HG03175 (cell line): ENCODE measurements around the gene C1QTNF4.
"Not testable (repeated sequence)": the region's sequence is repeated elsewhere in the genome, so short reads cannot be mapped to it uniquely, and the experiment has no call there.

Experiments
- ATAC-seq: cut with Tn5 transposase; IDR thresholded peaks from one replicate; pipeline ENCODE4 v1.9.1; 2021; ENCODE audit warnings: mild to moderate bottlenecking, moderate library complexity; ENCODE audit not compliant: unreplicated experiment

C1QTNF4 gene

GRCh38 chr11:47569646-47570045 lies 24.6 kb downstream of the C1QTNF4 start:
- ATAC-seq: no peak

- peak; percentile 18 for ATAC-seq
Observed at GRCh38 chr11:47566149-47566698, 28.0 kb downstream of the C1QTNF4 start.

- peak; percentile 84 for ATAC-seq
Observed at GRCh38 chr11:47565340-47566148, 28.7 kb downstream of the C1QTNF4 start, which contains the start of gene PTPMT1. Gene PTPMT1, plus strand, starts transcription at chr11:47565599. Its CDS starts 24 bp downstream, at chr11:47565623.

GRCh38 chr11:47564933-47565339 lies 29.3 kb downstream of the C1QTNF4 start:
- peak; percentile 17 for ATAC-seq

GRCh38 chr11:47564366-47564765 lies 29.8 kb downstream of the C1QTNF4 start:
- ATAC-seq: not testable (repeated sequence)

GRCh38 chr11:47562393-47562792 lies 31.8 kb downstream of the C1QTNF4 start:
- ATAC-seq: not testable (repeated sequence)

- ATAC-seq: no peak
Observed at GRCh38 chr11:47560426-47560825, 33.8 kb downstream of the C1QTNF4 start.

- no peak for ATAC-seq
Observed at GRCh38 chr11:47558695-47559094, 35.5 kb downstream of the C1QTNF4 start.

- not testable (repeated sequence) for ATAC-seq
Observed at GRCh38 chr11:47557004-47557403, 37.2 kb downstream of the C1QTNF4 start.

GRCh38 chr11:47553406-47553743 lies 40.8 kb downstream of the C1QTNF4 start:
- peak; percentile 32 for ATAC-seq

- ATAC-seq: peak; percentile 89
Observed at GRCh38 chr11:47552566-47553405, 41.4 kb downstream of the C1QTNF4 start, which contains the start of gene CELF1. Gene CELF1, minus strand, starts transcription at chr11:47553132. Its CDS starts 53,609 bp downstream, at chr11:47499523.

- ATAC-seq: no peak
Observed at GRCh38 chr11:47552056-47552565, 42.1 kb downstream of the C1QTNF4 start.

GRCh38 chr11:47551086-47551485 lies 43.1 kb downstream of the C1QTNF4 start:
- ATAC-seq: no peak

GRCh38 chr11:47550288-47551047 lies 43.7 kb downstream of the C1QTNF4 start:
- ATAC-seq: no peak

GRCh38 chr11:47546274-47546673 lies 47.9 kb downstream of the C1QTNF4 start:
- ATAC-seq: not testable (repeated sequence)

GRCh38 chr11:47545298-47545697 lies 48.9 kb downstream of the C1QTNF4 start:
- no peak for ATAC-seq

- ATAC-seq: no peak
Observed at GRCh38 chr11:47541070-47541469, 53.1 kb downstream of the C1QTNF4 start.

GRCh38 chr11:47539681-47540039 lies 54.6 kb downstream of the C1QTNF4 start:
- no peak for ATAC-seq
